ENCODE data around the gene CEP55.

Gene CEP55

GRCh38 chr10:93567277-93568104 lies 71.1 kb downstream of the CEP55 start:
- DNase-seq = no peak

DNA sequence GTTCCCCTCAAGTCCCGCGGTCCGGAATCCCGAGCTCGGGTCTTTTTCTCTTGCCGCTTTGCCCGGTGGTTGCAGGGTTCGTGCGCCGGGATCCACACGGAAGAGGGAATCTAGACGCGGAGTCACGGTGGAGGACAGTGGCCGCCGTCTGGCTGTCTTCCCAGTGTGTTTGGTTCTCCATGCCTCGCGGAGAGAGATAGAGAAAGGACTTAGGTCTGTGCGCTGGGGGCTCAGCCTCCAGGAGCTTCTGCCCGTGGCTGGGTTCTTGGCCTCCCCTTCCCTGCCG lies 71.6 kb downstream of the CEP55 start:
- no peak for DNase-seq

DNA sequence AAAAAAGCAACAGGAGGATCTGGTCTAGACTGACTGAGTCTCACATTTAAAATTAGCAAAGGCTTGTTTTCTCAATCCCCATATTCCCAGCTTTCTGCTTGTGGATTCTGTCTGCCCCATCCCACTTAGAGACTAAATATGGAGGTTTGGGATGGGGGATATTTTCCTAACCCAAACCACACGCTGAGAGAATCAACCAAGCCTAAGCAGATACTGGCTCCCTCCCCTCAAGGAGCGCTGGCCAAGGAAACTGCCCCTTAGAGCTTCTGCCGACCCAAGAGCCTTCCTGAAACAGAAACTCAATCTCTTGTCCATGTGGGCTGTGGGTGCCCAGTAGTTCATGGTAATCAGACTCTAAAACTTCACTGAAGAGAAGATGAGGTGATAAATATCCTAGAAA lies 74.0 kb downstream of the CEP55 start:
- no peak for DNase-seq

DNA sequence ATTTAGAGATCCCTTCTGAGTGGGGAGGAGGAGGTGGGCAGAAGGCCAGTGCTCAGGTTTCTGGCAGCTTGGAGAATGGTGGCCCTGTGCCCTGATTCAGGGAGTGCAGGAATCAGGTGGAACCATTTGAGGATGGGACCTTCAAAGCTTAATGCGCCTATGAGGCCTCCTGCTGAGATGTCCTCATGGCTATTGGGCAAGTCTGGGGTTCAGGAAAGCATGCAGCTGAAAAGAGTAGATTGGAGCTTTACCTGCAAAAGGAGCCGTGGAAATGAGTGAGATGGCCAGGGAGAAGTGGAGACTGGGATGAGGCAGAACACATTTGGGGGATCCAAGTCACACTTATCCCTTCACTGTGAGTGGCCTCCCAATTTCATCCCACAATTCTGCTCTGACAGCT lies 76.2 kb downstream of the CEP55 start:
- DNase-seq = no peak

- no peak for DNase-seq
Measured at GRCh38 chr10:93573051-93573909, 76.9 kb downstream of the CEP55 start.

DNA sequence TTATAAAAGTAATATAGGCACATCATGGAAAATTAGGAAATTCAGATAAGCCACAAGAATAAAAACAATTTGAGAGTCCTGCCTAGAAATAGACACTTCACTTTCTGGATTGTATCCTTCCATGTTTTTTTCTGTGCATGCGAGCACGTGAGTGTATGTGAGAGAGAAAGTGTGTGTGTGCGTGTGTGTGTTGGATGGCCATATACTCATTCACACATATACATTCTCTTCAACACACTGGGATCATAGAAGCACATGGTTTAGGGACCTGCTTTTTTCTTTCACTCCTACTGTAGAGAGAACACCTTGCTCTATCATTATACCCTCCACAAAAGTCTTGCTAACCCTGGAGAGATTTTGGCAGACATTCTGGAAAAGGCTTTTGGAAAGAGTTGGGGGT lies 77.5 kb downstream of the CEP55 start:
- no peak for DNase-seq

GRCh38 chr10:93576888-93577287 lies 80.5 kb downstream of the CEP55 start:
- DNase-seq = no peak

DNA sequence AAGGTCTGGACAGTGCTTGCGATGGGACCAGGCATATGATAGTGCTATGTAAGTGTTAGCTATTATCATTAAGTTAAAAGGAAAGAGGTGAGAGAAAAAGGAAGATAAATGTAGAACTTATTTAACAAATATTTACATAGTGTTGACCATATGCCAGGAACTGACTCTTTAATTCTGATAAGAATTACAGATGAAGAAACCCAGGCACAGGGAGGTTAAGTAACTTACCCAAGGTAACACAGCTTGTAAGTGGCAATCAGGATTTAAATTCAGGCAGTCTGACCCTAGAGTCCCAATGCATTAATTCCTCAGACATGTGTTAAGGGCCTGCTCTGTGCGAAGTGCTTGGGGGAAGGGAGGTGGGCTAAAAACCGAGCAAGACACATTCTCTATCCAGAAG lies 81.2 kb downstream of the CEP55 start:
- DNase-seq = no peak
